AG04449 (cell line): ENCODE measurements around the gene MRPS27.

Experiments used
- CTCF ChIA-PET: fragments of 350-600 bp; formaldehyde crosslinking; extraction: SDS; loops from one replicate; lab custom pipeline; 2021; ENCODE audit warnings: antibody characterized with exemption; lab: Yijun Ruan, JAX
- POLR2A ChIA-PET: fragments of 400-600, 350-600 bp; formaldehyde crosslinking; extraction: SDS; loops from one replicate; lab custom pipeline; 2020; ENCODE audit warnings: antibody characterized with exemption, inconsistent platforms; lab: Yijun Ruan, JAX
- DNase-seq: peaks from one replicate; pipeline ENCODE4 v3.0.0-alpha.2; 2010; ENCODE audit warnings: low read depth, low spot score
- H3K4me3 ChIP-seq: 2 replicates; pipeline ENCODE4 v1.5.1; 2011; ENCODE audit warnings: low read depth, mild to moderate bottlenecking, control low read depth, low read length
- CTCF ChIP-seq: IDR thresholded peaks from one replicate; pipeline ENCODE4 v1.5.1; 2011; ENCODE audit warnings: mild to moderate bottlenecking, moderate library complexity, low read length, control low read depth, inconsistent platforms; ENCODE audit not compliant: insufficient read depth; ENCODE audit errors: missing control alignments

MRPS27 gene

DNA sequence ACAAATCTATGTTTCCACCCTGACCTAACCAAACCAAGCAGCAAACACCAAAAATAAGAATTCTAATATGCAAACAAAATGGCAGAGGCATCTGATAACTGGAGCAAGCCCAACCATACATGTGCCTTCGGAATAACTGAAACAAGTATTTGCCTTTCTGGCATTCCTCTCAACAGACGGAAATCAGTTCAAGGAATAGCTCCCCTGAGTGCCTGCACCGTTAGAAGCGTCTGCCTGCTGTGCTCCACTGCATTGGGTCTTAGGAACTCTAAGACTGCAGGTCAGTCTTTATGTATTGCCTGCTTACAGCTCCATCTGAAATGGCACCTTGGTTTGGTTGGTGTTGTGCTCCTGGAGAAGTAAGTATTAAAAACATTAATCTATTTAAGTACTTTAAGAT is 98.5 kb downstream of the MRPS27 start:
- TF ChIP-seq CTCF: no peak
- ChIA-PET CTCF (interaction anchor here (0.9 to 1.1 kb wide), 4 partner anchors 11 to 48 kb away, joined by 3 read pairs; no protein-coding TSS in a partner anchor), POLR2A (no interaction called here)
- DNase-seq: no peak
- H3K4me3 ChIP-seq: no peak overlapping the region

DNA sequence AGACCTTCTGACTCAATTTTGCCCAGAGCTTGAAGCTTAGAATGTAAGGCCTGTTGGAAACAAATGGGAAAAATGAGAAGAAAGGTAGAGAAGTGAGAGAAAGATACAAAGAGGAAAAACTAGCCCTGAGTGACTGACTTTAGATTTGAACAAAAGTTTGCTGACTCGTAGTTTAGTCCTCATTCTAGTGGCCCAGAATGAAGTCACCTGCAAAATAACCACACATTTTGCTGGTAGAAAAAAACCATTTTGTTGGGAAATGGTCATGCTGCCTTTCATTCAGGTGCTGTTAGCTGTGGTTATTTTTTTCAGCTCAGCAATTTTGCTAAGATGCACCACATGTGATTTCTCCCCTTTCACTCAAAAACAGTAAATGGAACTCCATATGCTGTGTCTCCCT is 98.9 kb downstream of the MRPS27 start:
- CTCF ChIA-PET: interaction anchor here (0.9 to 1.0 kb wide), 3 partner anchors 11 to 48 kb away, joined by 3 read pairs; no protein-coding TSS in a partner anchor
- TF ChIP-seq CTCF: no peak
- POLR2A ChIA-PET: no interaction called here
- DNase-seq: no peak
- H3K4me3 ChIP-seq: no peak overlapping the region

GRCh38 chr5:72216756-72217155 is 103.3 kb downstream of the MRPS27 start:
- DNase-seq: no peak
- no peak overlapping the region for H3K4me3 ChIP-seq
- TF ChIP-seq CTCF: no peak
- ChIA-PET CTCF (interaction anchor here (1.2 to 1.3 kb wide), 2 partner anchors 9 to 29 kb away, joined by 3 read pairs; no protein-coding TSS in a partner anchor), POLR2A (no interaction called here)

DNA sequence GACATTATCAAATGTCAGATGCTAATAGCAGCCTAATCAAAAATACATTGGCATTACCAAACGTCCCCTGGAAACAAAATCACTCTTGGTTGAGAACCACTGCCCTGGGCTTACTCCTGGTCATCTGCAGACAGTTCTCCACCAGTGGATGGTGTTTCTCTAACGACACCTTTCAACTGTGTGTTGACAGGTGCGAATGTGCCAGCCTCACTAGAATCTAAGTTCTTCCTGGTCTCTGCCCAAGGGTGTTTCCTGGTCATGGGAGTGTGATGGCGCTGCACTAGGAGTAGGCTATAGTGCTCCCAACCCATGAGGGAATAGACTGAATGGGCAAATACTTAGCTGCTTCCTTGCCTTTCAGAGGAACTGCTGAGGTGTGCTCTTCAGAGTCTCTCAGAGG is 105.9 kb downstream of the MRPS27 start:
- POLR2A ChIA-PET: interaction anchor here (1.0 kb wide), 1 partner anchor 149 kb away, joined by 3 read pairs; no protein-coding TSS in a partner anchor
- DNase-seq: no peak
- H3K4me3 ChIP-seq: no peak overlapping the region
- no peak for TF ChIP-seq CTCF
- CTCF ChIA-PET: interaction anchor here (0.8 to 1.0 kb wide), 2 partner anchors 20 to 67 kb away, joined by 3 read pairs; no protein-coding TSS in a partner anchor

GRCh38 chr5:72213482-72213881 is 106.6 kb downstream of the MRPS27 start:
- TF ChIP-seq CTCF: no peak
- ChIA-PET CTCF (interaction anchor here (0.8 to 1.0 kb wide), 3 partner anchors 21 to 68 kb away, joined by 3 read pairs; no protein-coding TSS in a partner anchor), POLR2A (interaction anchor here (1.0 kb wide), 1 partner anchor 150 kb away, joined by 3 read pairs; no protein-coding TSS in a partner anchor)
- no peak for DNase-seq
- no peak overlapping the region for H3K4me3 ChIP-seq

GRCh38 chr5:72212171-72212570 is 107.9 kb downstream of the MRPS27 start:
- ChIA-PET CTCF (no interaction called here), POLR2A (no interaction called here)
- DNase-seq: no peak
- TF ChIP-seq CTCF: no peak
- no peak overlapping the region for H3K4me3 ChIP-seq
